Activated B cell treated with CpG ODN at 0.5 μM for 24 hours (primary cell): ENCODE data around the gene SQSTM1. TPM values are rescaled to one million over a fixed set of nuclear protein-coding genes. Genes with fewer than 3 reads are reported as not detected.
"Not testable (repeated sequence)": the region's sequence is repeated elsewhere in the genome, so short reads cannot be mapped to it uniquely, and the experiment has no call there.

ENCODE experiments used
- ATAC-seq: fragments of 200-7000 bp; cut with Tn5 transposase; one replicate; pipeline ENCODE4 v1.10.0; 2021; ENCODE audit warnings: low read depth, mild to moderate bottlenecking, moderate library complexity
- CTCF ChIA-PET: fragments of 350-600 bp; sonication (Branson Sonifier 250); formaldehyde crosslinking; loops from one replicate; lab custom pipeline; 2021; ENCODE audit warnings: antibody characterized with exemption; lab: Charles Lee
- POLR2A ChIA-PET: fragments of 350-600 bp; sonication (Branson Sonifier 250); formaldehyde crosslinking; loops from one replicate; lab custom pipeline; 2021; ENCODE audit warnings: antibody characterized with exemption; lab: Charles Lee
- DNase-seq: peaks from one replicate; pipeline ENCODE4 v3.0.0; 2022
- H3K27ac Mint-ChIP-seq: one replicate; pipeline ENCODE4 v1.8.0; 2020; ENCODE audit warnings: mixed read lengths
- H3K27me3 Mint-ChIP-seq: one replicate; pipeline ENCODE4 v1.8.0; 2021; ENCODE audit warnings: mixed read lengths
- H3K36me3 Mint-ChIP-seq: one replicate; pipeline ENCODE4 v1.8.0; 2021; ENCODE audit warnings: low read depth, mixed read lengths
- H3K4me1 Mint-ChIP-seq: one replicate; pipeline ENCODE4 v1.8.0; 2021; ENCODE audit warnings: mixed read lengths
- H3K4me3 Mint-ChIP-seq: one replicate; pipeline ENCODE4 v1.8.0; 2020; ENCODE audit warnings: mild to moderate bottlenecking, mixed read lengths
- H3K9me3 Mint-ChIP-seq: one replicate; pipeline ENCODE4 v1.8.0; 2020; ENCODE audit warnings: mixed read lengths
- intact Hi-C: fragments of 100-400 bp; cut with micrococcal nuclease; formaldehyde crosslinking; loops from one replicate; pipeline ENCODE4 v1.15.1; 2024
- total RNA-seq: library from RNA; stranded (reverse); gene quantifications from 2 replicates; pipeline ENCODE4 v1.2.3, GENCODE V29; 2022
- TF ChIP-seq, protein P1 (sequence below): fragments of 200-600 bp; IDR thresholded peaks from one replicate; pipeline ENCODE4 v1.8.0; 2022; ENCODE audit warnings: antibody characterized with exemption, mild to moderate bottlenecking

The SQSTM1 gene
- total RNA-seq, 1 donor from 2014 or later = 243 TPM

DNA sequence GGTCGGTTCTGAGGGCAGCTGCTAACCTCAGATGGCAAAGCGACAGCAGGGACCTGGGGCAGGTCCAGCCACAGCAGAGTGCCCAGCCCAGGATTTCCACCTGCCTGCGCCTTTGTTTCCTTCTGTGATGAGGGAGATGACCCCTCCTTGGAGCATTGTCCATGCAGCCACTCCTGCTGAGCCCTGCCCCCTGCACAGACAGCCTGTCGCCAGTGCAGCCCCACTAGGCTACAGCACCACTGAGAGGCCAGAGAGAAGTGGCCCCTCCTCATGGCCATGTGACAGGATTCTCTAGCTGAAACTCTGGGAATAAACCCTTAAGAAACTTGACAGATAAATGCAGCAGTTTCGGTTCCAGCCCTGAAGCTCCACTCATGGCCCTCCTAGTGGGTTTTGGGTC lies 48.4 kb downstream of the SQSTM1 start:
- ChIA-PET POLR2A (no interaction called here), CTCF (interaction anchor here (1.0 to 1.2 kb wide), 2 partner anchors 106 to 246 kb away, joined by 3 read pairs; partner anchors contain the start of gene HNRNPH1)
- no peak overlapping the region for H3K27ac Mint-ChIP-seq
- ATAC-seq = no peak
- H3K4me3 Mint-ChIP-seq = no peak overlapping the region
- H3K27me3 Mint-ChIP-seq = no peaks in the 10 kb centered on the region
- TF ChIP-seq, protein P1, sequence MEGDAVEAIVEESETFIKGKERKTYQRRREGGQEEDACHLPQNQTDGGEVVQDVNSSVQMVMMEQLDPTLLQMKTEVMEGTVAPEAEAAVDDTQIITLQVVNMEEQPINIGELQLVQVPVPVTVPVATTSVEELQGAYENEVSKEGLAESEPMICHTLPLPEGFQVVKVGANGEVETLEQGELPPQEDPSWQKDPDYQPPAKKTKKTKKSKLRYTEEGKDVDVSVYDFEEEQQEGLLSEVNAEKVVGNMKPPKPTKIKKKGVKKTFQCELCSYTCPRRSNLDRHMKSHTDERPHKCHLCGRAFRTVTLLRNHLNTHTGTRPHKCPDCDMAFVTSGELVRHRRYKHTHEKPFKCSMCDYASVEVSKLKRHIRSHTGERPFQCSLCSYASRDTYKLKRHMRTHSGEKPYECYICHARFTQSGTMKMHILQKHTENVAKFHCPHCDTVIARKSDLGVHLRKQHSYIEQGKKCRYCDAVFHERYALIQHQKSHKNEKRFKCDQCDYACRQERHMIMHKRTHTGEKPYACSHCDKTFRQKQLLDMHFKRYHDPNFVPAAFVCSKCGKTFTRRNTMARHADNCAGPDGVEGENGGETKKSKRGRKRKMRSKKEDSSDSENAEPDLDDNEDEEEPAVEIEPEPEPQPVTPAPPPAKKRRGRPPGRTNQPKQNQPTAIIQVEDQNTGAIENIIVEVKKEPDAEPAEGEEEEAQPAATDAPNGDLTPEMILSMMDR = no peak
- H3K9me3 Mint-ChIP-seq = no peaks in the 10 kb centered on the region
- intact Hi-C loops = no loop called here
- no peak for DNase-seq
- peaks cover 69% of the 10 kb centered on the region for H3K36me3 Mint-ChIP-seq
- H3K4me1 Mint-ChIP-seq = no peaks in the 10 kb centered on the region

DNA sequence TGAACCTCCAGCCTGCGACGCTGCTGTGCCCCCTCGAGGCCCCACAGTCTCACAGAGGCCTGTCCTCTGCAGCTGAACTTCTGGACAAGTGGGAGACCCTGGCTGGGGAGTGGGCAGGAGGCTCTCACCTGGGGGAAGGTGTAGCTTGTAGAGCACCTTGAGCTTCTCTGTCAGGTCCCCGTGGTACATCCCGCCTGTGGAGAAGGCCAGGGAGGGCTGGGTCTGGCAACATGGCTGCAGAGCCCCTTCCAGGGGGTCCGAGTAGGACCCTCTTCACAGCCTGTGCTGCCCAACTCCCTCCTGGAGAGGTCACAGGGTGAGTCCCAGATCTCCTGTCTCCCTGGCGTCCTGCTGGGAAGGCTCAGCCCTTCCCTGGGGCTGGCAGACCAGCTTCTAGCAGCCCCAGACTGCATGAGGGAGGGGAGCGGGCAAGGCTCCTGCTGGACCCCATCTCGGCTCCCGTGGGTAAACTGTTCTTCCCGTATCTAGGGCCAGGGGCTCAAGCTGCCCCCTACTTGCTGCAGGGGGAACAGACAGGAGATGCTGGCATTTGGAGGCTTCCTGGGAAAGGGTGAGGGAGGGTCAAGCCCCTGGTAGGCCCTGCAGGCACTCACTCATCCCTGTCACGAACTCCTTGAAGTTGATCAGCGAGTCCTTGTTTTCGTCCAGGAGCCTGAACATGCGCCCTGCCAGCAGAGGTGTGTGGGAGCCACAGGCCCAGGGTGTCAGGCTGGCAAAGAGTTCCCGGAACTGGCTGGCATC lies 49.1 kb downstream of the SQSTM1 start:
- intact Hi-C loops = no loop called here
- no peaks in the 10 kb centered on the region for H3K4me1 Mint-ChIP-seq
- no peak overlapping the region for H3K4me3 Mint-ChIP-seq
- no peaks in the 10 kb centered on the region for H3K9me3 Mint-ChIP-seq
- POLR2A ChIA-PET = no interaction called here
- DNase-seq (no peak), ATAC-seq (no peak)
- H3K36me3 Mint-ChIP-seq = peaks cover 70% of the 10 kb centered on the region
- TF ChIP-seq, protein P1 = no peak
- H3K27me3 Mint-ChIP-seq = no peaks in the 10 kb centered on the region
- H3K27ac Mint-ChIP-seq = no peak overlapping the region
- CTCF ChIA-PET = no interaction called here

DNA sequence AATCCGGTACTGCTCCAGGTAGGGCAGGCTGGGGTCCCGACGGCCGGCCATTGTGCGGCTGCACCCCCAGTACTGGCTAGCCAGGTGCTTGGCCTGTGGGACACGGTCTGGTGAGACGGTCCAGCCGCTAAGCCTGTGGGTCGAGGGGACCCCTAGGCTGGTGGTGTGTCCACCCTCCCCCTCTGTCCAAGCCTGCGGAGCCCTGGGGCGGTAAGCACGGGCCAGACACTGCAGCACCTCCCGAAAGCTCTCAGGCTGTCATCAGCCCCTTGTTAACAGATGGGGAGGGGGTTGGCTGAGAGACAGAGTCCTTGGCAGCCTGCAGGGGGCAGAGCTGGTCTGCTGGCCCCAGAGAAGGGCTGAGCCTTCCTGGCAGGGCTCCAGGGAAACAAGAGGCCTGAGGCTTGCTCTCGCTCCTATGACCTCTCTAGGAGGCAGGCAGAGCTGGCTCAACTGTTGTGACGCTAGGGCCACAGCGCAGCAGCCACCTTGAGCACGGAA lies 49.7 kb downstream of the SQSTM1 start:
- no peak for DNase-seq
- intact Hi-C loops = no loop called here
- Mint-ChIP-seq H3K9me3 (no peaks in the 10 kb centered on the region), H3K4me1 (no peaks in the 10 kb centered on the region), H3K27me3 (no peaks in the 10 kb centered on the region), H3K27ac (no peak overlapping the region), H3K4me3 (no peak overlapping the region), H3K36me3 (peaks cover 70% of the 10 kb centered on the region)
- ATAC-seq = no peak
- POLR2A ChIA-PET = no interaction called here
- TF ChIP-seq, protein P1 = no peak
- CTCF ChIA-PET = no interaction called here

DNA sequence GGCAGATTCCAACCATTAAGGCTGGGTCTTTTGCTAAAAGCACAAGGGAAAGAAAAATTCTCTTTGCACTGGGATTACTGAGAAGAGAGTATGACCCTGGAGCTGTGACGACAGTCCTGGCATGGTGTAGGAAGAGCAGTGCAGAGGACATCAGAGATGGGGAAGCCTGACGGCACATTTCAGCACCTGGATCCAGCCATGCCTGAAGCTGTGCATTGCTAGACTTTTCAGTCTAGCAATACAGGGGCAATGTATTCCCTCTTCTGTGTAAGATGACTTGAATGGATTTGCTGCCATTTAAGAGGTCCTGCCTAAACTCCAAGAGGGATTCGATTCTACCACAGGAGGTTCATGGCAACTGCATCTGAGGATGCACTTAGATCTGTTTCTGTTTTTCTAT lies 50.2 kb downstream of the SQSTM1 start:
- no peak for ATAC-seq
- TF ChIP-seq, protein P1 = no peak
- no peak overlapping the region for H3K4me3 Mint-ChIP-seq
- intact Hi-C loops = no loop called here
- H3K4me1 Mint-ChIP-seq = no peaks in the 10 kb centered on the region
- peaks cover 69% of the 10 kb centered on the region for H3K36me3 Mint-ChIP-seq
- H3K27ac Mint-ChIP-seq = no peak overlapping the region
- ChIA-PET CTCF (interaction anchor here (1.2 kb wide), 1 partner anchor 104 kb away, joined by 4 read pairs; no protein-coding TSS in a partner anchor), POLR2A (no interaction called here)
- no peaks in the 10 kb centered on the region for H3K27me3 Mint-ChIP-seq
- no peak for DNase-seq
- no peaks in the 10 kb centered on the region for H3K9me3 Mint-ChIP-seq

DNA sequence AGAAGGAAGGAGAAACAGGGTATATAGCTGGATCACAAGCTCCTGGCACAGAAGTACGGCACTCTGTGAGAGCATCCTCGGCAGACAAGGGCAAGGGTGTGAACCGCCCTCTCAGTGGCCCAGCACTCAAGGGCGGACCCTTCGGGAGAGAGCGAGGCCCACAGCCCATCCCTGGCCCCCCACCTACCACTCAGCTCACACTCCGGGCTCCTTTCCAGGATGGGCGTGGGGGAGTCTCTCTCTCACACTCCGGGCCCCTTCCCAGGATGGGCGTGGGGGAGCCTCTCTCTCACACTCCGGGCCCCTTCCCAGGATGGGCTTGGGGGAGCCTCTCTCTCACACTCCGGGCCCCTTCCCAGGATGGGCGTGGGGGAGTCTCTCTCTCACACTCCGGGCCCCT lies 50.8 kb downstream of the SQSTM1 start:
- H3K36me3 Mint-ChIP-seq = peaks cover 71% of the 10 kb centered on the region
- CTCF ChIA-PET = interaction anchor here (1.2 kb wide), 1 partner anchor 103 kb away, joined by 4 read pairs; no protein-coding TSS in a partner anchor
- H3K27me3 Mint-ChIP-seq, intact Hi-C loops, H3K27ac Mint-ChIP-seq, POLR2A ChIA-PET, H3K9me3 Mint-ChIP-seq, ATAC-seq, H3K4me3 Mint-ChIP-seq, H3K4me1 Mint-ChIP-seq, DNase-seq: not testable (repeated sequence)
